Measurements from ENCODE around the gene RGS14.

GRCh38 chr5:177334781-177335700, 22.7 kb upstream of the RGS14 start:
- TF ChIP-seq CTCF (IDR thresholded peaks at IDR 0.05; ENCODE audit: low read length) (no peak), EZH2 (optimal IDR thresholded peaks at IDR 0.05; ENCODE audit: low read depth, low read length) (no peak)

Data from MM.1S (cell line).